OCI-LY7 (cell line): Measurements from ENCODE around the gene UVSSA. TPM values are rescaled to one million over a fixed set of nuclear protein-coding genes. Genes with fewer than 3 reads are reported as not detected.

Source experiments
- BruUV-seq: library from RNA; stranded (reverse); fragments of 400-500 nt; replicated peaks from 2 replicates; lab custom pipeline; 2021; lab: Mats Ljungman, UMichigan
- CTCF ChIA-PET: fragments of 300-600 bp; sonication (Branson Sonifier 250); formaldehyde crosslinking; loops from one replicate; lab custom pipeline; 2022; ENCODE audit warnings: antibody characterized with exemption; ENCODE audit not compliant: unreplicated experiment; lab: Charles Lee
- POLR2A ChIA-PET: fragments of 300-600 bp; sonication (Branson Sonifier 250); formaldehyde crosslinking; loops from one replicate; lab custom pipeline; 2022; ENCODE audit warnings: antibody characterized with exemption; lab: Charles Lee
- DNase-seq: peaks from one replicate; pipeline ENCODE4 v3.0.0-alpha.2; 2015; ENCODE audit warnings: low spot score
- H2AFZ ChIP-seq: fragments of 200-600 bp; sonication (generic), shearing (Covaris generic); 2 replicates; pipeline ENCODE4 v1.6.1; 2014; ENCODE audit warnings: mild to moderate bottlenecking, antibody characterized with exemption, low read length, moderate library complexity
- H3K27ac ChIP-seq: fragments of 200-600 bp; sonication (generic); 2 replicates; pipeline ENCODE4 v1.5.1; 2014; ENCODE audit warnings: mixed run types, low read depth, mild to moderate bottlenecking, moderate library complexity, low read length, inconsistent platforms; ENCODE audit not compliant: poor library complexity, severe bottlenecking
- H3K36me3 ChIP-seq: fragments of 200-600 bp; sonication (generic); 2 replicates; pipeline ENCODE4 v1.6.1; 2014; ENCODE audit warnings: mild to moderate bottlenecking, antibody characterized with exemption, low read length, moderate library complexity, mixed read lengths; ENCODE audit not compliant: insufficient read depth
- H3K4me1 ChIP-seq: fragments of 200-600 bp; sonication (generic); 2 replicates; pipeline ENCODE4 v1.5.1; 2014; ENCODE audit warnings: mild to moderate bottlenecking, low read length; ENCODE audit not compliant: insufficient read depth, poor library complexity, severe bottlenecking
- H3K4me2 ChIP-seq: fragments of 200-600 bp; sonication (generic); 2 replicates; pipeline ENCODE4 v1.6.1; 2014; ENCODE audit warnings: mild to moderate bottlenecking, low read length
- H3K4me3 ChIP-seq: fragments of 200-600 bp; sonication (generic); 2 replicates; pipeline ENCODE4 v1.5.1; 2014; ENCODE audit warnings: mild to moderate bottlenecking, low read depth, low read length; ENCODE audit not compliant: poor library complexity, severe bottlenecking
- H3K79me2 ChIP-seq: fragments of 200-600 bp; sonication (generic); 2 replicates; pipeline ENCODE4 v1.6.1; 2016; ENCODE audit warnings: low read depth, mild to moderate bottlenecking, low read length, moderate library complexity, mixed read lengths; ENCODE audit not compliant: insufficient read depth
- H3K9me2 ChIP-seq: fragments of 200-600 bp; sonication (generic); 2 replicates; pipeline ENCODE4 v1.6.1; 2016; ENCODE audit warnings: mild to moderate bottlenecking, low read length, mixed read lengths; ENCODE audit not compliant: insufficient read depth
- H3K9me3 ChIP-seq: fragments of 200-600 bp; sonication (generic); 2 replicates; pipeline ENCODE4 v1.6.1; 2014; ENCODE audit warnings: mild to moderate bottlenecking, mixed run types, low read length, mixed read lengths
- H4K20me1 ChIP-seq: fragments of 200-600 bp; sonication (generic); 2 replicates; pipeline ENCODE4 v1.6.1; 2014; ENCODE audit warnings: mild to moderate bottlenecking, antibody characterized with exemption, low read length, moderate library complexity, mixed read lengths; ENCODE audit not compliant: insufficient read depth
- EZH2phosphoT487 ChIP-seq: fragments of 200-600 bp; sonication (generic); IDR thresholded peaks from 2 replicates; pipeline ENCODE4 v1.6.1; 2018; ENCODE audit warnings: low read depth, borderline replicate concordance, mild to moderate bottlenecking, mixed run types, antibody characterized with exemption, low read length, moderate library complexity, mixed read lengths
- intact Hi-C: fragments of 100-400 bp; cut with micrococcal nuclease; formaldehyde crosslinking; loops from one replicate; pipeline ENCODE4 v1.10.0; 2022; ENCODE audit not compliant: unreplicated experiment
- total RNA-seq, 2 experiments: library from RNA; depleted of rRNA in 1 of 2; stranded (reverse); fragments of >200 nt in 1 of 2; shearing (Covaris generic) in 1 of 2; gene quantifications; 2 replicates each; pipeline ENCODE4 v1.2.3, GENCODE V29; 2014 to 2022
- TF ChIP-seq, protein P1 (sequence below): fragments of 200-600 bp; sonication (generic); conservative IDR thresholded peaks from 2 replicates; pipeline ENCODE4 v1.5.1; 2014; ENCODE audit warnings: mild to moderate bottlenecking, antibody characterized with exemption, low read length, moderate library complexity, mixed read lengths

Gene UVSSA
- total RNA-seq, 2 experiments from 2014 or later, result 13.2 to 43.2 TPM

DNA sequence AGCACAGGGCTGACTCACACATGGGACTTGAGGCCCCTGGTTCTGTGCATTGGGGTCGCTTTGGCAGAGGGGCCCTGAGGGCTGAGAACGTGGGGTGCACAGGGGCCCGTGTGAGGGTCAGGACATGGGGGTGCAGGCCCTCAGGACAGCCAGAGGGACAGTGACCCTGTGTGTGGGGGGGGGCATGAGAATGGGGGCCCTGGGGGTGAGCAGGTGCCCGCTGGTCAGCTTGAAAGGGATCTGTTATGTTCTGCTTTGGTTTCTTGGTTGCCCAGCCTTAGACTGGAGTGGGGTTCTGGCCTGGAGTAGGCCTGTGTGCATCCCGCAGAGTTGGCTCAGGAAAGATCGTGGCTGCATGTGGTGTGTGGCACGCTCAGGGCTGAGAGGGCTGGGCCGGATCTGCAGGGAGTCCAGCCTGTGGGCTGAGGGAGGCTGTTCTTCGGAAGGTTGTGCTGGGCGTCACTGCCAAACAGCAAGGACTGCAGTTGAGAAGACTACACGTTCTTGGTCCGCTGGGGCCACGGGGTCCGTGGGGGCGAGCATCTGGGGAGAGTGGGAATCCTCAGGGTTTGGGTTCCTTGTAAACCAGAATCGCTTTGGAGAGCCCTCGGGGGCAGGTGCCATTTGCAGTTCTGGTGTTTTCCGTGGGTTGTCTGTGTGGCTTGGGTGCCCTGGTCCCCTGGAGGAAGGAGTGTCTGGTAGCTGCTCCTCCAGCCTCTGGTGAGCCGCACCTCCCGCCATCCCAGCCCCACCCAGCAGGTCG, 15.2 kb upstream of the UVSSA start:
- Histone ChIP-seq H3K79me2 (no peaks in the 10 kb centered on the region), H3K4me3 (no peak overlapping the region), H3K4me1 (no peaks in the 10 kb centered on the region), H3K36me3 (peaks cover 64% of the 10 kb centered on the region), H2AFZ (no peak overlapping the region), H4K20me1 (no peaks in the 10 kb centered on the region), H3K27ac (no peak overlapping the region), H3K4me2 (no peak overlapping the region), H3K9me2 (no peaks in the 10 kb centered on the region), H3K9me3 (no peaks in the 10 kb centered on the region)
- intact Hi-C loops, result no loop called here
- CTCF ChIA-PET, result no interaction called here
- no peak for DNase-seq
- POLR2A ChIA-PET, result interaction anchor here (1.6 kb wide), 1 partner anchor 225 kb away, joined by 3 read pairs; no protein-coding TSS in a partner anchor
- TF ChIP-seq, protein P1, sequence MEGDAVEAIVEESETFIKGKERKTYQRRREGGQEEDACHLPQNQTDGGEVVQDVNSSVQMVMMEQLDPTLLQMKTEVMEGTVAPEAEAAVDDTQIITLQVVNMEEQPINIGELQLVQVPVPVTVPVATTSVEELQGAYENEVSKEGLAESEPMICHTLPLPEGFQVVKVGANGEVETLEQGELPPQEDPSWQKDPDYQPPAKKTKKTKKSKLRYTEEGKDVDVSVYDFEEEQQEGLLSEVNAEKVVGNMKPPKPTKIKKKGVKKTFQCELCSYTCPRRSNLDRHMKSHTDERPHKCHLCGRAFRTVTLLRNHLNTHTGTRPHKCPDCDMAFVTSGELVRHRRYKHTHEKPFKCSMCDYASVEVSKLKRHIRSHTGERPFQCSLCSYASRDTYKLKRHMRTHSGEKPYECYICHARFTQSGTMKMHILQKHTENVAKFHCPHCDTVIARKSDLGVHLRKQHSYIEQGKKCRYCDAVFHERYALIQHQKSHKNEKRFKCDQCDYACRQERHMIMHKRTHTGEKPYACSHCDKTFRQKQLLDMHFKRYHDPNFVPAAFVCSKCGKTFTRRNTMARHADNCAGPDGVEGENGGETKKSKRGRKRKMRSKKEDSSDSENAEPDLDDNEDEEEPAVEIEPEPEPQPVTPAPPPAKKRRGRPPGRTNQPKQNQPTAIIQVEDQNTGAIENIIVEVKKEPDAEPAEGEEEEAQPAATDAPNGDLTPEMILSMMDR, result no peak
- no peak for TF ChIP-seq EZH2phosphoT487
- no TSS peak for BruUV-seq

DNA sequence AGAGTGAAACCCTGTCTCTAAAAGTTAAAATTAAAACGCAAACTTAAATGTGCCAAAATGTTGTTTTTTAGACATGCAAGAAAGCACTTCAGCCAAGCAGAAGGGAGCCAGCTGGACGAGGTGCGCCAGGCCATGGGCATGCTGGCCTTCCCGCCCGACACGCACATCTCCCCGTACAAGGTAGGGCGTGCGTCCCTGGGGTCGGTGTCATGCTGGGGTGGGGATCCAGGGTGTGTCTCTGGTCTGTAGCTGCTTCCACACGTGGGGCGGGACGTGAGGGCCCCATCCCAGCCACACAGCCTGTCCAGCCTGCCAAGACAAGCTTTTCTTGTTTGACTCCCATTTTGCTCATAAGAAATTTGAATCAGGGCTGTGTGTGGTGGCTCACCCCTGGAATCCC, 14.3 kb upstream of the UVSSA start:
- BruUV-seq, result no TSS peak
- POLR2A ChIA-PET, result interaction anchor here (1.6 kb wide), 1 partner anchor 226 kb away, joined by 3 read pairs; no protein-coding TSS in a partner anchor
- CTCF ChIA-PET, result no interaction called here

More for the DNA sequence above, 14.3 kb upstream of the UVSSA start:
- H3K9me3 ChIP-seq, result no peaks in the 10 kb centered on the region
- TF ChIP-seq, protein P1, result no peak
- no peak for TF ChIP-seq EZH2phosphoT487
- H3K27ac ChIP-seq, result no peak overlapping the region
- H3K36me3 ChIP-seq, result peaks cover 71% of the 10 kb centered on the region
- H3K4me1 ChIP-seq, result no peaks in the 10 kb centered on the region
- no peak overlapping the region for H3K4me2 ChIP-seq
- H4K20me1 ChIP-seq, result no peaks in the 10 kb centered on the region
- H2AFZ ChIP-seq, result no peak overlapping the region
- H3K79me2 ChIP-seq, result no peaks in the 10 kb centered on the region
- H3K9me2 ChIP-seq, result no peaks in the 10 kb centered on the region
- no peak for DNase-seq
- intact Hi-C loops, result no loop called here
- no peak overlapping the region for H3K4me3 ChIP-seq
